ENCODE measurements around the gene ZNF229.
"Not testable (repeated sequence)": the region's sequence is repeated elsewhere in the genome, so short reads cannot be mapped to it uniquely, and the experiment has no call there.

- TF ChIP-seq, protein P1, sequence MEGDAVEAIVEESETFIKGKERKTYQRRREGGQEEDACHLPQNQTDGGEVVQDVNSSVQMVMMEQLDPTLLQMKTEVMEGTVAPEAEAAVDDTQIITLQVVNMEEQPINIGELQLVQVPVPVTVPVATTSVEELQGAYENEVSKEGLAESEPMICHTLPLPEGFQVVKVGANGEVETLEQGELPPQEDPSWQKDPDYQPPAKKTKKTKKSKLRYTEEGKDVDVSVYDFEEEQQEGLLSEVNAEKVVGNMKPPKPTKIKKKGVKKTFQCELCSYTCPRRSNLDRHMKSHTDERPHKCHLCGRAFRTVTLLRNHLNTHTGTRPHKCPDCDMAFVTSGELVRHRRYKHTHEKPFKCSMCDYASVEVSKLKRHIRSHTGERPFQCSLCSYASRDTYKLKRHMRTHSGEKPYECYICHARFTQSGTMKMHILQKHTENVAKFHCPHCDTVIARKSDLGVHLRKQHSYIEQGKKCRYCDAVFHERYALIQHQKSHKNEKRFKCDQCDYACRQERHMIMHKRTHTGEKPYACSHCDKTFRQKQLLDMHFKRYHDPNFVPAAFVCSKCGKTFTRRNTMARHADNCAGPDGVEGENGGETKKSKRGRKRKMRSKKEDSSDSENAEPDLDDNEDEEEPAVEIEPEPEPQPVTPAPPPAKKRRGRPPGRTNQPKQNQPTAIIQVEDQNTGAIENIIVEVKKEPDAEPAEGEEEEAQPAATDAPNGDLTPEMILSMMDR (IDR thresholded peaks at IDR 0.05; ENCODE audit: extremely low read depth in 1 of 2, insufficient read depth in 1 of 2, low read depth in 1 of 2, low read length in 2 of 2), result not testable (repeated sequence)
- not testable (repeated sequence) for TF ChIP-seq EZH2 (IDR thresholded peaks at IDR 0.05; ENCODE audit: borderline replicate concordance, low read depth, low read length, severe bottlenecking); POLR2A (IDR thresholded peaks at IDR 0.05; ENCODE audit: low read depth, low read length)
Measured at GRCh38 chr19:44468730-44469129, 20.5 kb upstream of the ZNF229 start.
